GM12873 (cell line): ENCODE measurements around the gene ZNF511.

Source experiments
- CTCF ChIP-seq: IDR thresholded peaks from 2 replicates; pipeline ENCODE4 v1.5.1; 2012; ENCODE audit warnings: low read depth, mild to moderate bottlenecking, moderate library complexity, low read length, control low read depth; ENCODE audit not compliant: insufficient read depth; ENCODE audit errors: missing control alignments

The ZNF511 gene

GRCh38 chr10:133329491-133330202 is 20.9 kb downstream of the ZNF511 start:
- peak; percentile 89 for TF ChIP-seq CTCF

DNA sequence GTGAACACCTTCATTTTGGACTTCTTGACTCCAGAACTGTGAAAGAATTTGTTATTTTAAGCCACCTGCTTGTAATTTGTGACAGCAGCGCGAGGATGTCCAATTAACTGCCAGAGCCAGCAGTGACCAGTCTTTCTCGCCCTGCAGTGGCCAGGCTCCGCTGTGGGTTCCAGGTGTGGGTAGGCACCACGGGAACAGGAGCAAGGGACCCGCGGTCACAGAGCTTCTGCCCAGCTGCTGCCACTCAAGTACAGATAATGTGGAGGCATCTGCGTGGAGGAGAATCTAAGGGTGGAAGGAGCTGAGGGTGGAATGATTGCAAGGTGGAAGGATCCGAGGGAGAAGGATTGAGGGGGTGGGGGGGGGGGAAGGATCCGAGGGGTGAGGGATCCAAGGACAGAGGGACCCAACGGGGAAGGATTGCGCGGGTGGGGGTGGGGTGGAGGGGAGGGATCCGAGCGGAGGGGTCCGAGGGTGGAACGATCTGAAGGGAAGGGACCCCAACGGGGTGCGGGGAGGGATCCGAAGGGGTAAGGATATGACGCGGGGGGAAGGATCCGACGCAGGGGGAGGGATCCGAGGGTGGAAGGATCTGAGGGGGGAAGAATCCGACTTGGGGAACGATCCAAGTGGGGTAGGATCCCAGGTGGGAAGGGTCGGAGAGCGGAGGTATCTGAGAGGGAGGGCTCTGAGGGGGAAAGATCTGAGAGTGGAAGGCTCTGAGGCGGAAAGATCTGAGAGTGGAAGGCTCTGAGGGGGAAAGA is 24.4 kb downstream of the ZNF511 start:
- TF ChIP-seq CTCF = no peak

GRCh38 chr10:133334503-133335245 is 26.0 kb downstream of the ZNF511 start:
- TF ChIP-seq CTCF = no peak

DNA sequence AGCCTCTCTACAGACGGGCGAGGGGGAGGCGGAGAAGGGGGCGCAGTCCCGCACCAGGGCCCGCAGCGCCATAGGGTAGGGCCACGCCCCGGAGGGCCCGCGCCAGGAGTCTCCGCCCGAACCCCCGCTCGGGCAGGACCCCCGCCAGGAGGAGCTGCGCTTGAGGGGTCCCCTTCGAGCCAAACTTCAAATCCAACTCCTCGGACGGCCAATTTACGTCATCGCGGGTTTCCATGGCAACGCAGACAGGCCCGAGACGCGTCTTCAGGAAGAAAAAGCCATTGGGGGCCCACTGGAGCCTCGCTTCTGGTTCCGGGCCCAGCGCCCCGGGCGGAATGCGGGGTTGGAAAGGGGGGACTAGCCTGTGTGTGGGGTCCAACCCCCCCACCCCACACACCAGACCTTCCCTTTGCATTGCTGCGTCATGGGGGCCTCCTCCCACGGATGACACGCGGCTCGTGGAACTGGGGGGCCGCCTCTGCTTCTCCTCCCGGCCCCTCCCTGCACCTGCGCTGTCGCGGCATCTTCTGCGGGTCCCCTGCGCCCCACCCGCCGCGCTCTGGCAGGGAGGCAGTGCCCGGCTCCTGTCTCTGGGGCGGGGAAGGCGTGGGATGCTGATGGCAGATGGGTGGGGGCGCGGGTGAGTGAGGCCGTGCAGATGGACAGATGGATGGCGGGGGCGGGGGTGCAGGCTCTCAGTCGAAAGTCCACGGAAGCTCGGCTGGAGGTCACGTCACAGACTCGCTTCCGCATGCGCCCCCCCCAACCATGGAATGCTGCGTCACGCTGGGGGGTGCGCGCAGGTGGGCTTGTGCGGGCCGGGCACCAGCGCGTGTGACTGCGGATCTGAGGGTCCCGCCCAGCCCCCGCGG is 26.8 kb downstream of the ZNF511 start:
- TF ChIP-seq CTCF = no peak

DNA sequence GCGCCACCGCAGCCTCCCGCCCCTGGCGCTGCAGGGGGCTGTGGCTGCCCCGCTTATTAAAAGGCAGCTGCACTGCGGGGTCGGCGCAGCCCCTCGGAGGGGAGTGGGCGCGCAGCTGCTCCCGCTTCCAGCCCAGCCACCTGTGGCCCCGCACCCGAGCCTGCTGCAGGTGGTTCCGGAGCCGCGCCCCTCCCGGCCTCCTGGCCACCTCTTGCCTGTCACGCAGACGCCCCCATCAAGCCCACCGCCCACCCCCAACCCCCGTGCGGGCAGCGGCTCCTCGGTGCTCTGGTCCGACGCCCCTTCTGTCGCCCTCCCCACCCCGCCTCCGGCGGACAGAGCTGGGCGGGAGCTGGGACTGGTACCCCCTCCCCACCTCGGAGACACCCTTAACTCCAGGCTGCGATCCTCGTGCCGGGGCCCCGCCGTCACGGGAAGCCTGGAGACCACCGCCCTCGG is 27.4 kb downstream of the ZNF511 start:
- no peak for TF ChIP-seq CTCF

DNA sequence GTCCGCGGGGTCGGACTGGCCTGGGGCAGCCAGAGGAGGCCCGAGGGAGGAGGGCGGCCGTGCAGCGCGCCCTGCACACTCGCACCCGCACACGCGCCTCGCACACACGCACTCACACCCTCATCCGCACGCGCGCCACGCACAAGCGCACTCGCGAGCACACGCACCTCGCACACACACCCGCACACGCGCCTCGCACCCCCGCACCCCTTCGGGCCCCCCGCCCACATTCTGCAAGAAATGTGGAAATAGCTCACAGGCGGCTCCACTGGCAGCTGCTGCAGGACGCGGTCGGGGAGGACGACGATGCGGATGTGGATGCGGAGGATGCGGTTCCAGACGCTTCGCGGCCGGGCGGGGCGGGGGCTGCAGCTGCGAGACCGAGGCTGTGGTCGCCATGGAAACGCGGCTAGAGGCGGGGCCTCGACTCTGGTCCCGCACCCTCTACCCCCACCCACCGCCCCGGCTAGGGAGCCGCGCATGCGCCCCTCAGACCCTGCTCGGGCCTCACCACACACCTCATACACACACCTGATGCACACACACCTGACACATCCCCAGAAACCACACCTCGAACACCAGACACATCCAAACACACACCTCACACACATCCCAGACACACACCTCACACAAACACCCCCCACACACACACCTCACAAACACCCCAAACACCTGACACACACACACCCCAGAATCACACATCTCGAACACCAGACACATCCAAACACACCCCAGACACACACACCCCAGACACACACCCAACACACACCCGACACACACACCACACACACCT is 28.1 kb downstream of the ZNF511 start, which contains the start of gene CALY:
Gene CALY, minus strand, starts transcription at position 320 of the 793 bp plus-strand sequence. CDS start 7,907 bp downstream, outside the sequence.
- TF ChIP-seq CTCF = no peak
